ENCODE data around the gene KRT84.
"Not testable (repeated sequence)": the region's sequence is repeated elsewhere in the genome, so short reads cannot be mapped to it uniquely, and the experiment has no call there.

KRT84 gene

GRCh38 chr12:52347551-52348510, 37.6 kb downstream of the KRT84 start:
- Mint-ChIP-seq H3K27ac (no peak overlapping the region), H3K9me3 (no peaks in the 10 kb centered on the region), H3K4me1 (ENCODE audit: low read depth in 2 of 2) (peaks cover 18 to 22% of the 10 kb centered on the region in 2 donors), H3K27me3 (peaks cover 9 to 75% of the 10 kb centered on the region in 2 donors), H3K4me3 (no peak overlapping the region), H3K36me3 (ENCODE audit: insufficient read depth) (peaks cover 5% of the 10 kb centered on the region)
- DNase-seq (no peak), ATAC-seq (replicated peaks) (no peak)

- H3K36me3 Mint-ChIP-seq (ENCODE audit: insufficient read depth), result peaks cover 4% of the 10 kb centered on the region
- no peaks in the 10 kb centered on the region for H3K9me3 Mint-ChIP-seq
- H3K4me3 Mint-ChIP-seq, result no peak overlapping the region
- peaks cover 9 to 80% of the 10 kb centered on the region in 2 donors for H3K27me3 Mint-ChIP-seq
- no peak for DNase-seq
- no peak overlapping the region for H3K27ac Mint-ChIP-seq
- no peak for ATAC-seq (replicated peaks)
- H3K4me1 Mint-ChIP-seq (ENCODE audit: low read depth in 2 of 2), result peaks cover 11 to 15% of the 10 kb centered on the region in 2 donors
Measured at GRCh38 chr12:52347016-52347415, 38.4 kb downstream of the KRT84 start.

GRCh38 chr12:52346593-52346992, 38.9 kb downstream of the KRT84 start:
- Mint-ChIP-seq H3K27me3 (peaks cover 9 to 84% of the 10 kb centered on the region in 2 donors), H3K4me1 (ENCODE audit: low read depth in 2 of 2) (peaks cover 7 to 11% of the 10 kb centered on the region in 2 donors), H3K9me3 (no peaks in the 10 kb centered on the region), H3K36me3 (ENCODE audit: insufficient read depth) (peaks cover 2% of the 10 kb centered on the region), H3K4me3 (no peak overlapping the region), H3K27ac (no peak overlapping the region)
- DNase-seq, result no peak
- no peak for ATAC-seq (replicated peaks)

GRCh38 chr12:52345041-52345440, 40.4 kb downstream of the KRT84 start:
- not testable (repeated sequence) for H3K36me3 Mint-ChIP-seq (ENCODE audit: insufficient read depth); H3K4me1 Mint-ChIP-seq (ENCODE audit: low read depth in 2 of 2); H3K27ac Mint-ChIP-seq; H3K9me3 Mint-ChIP-seq; H3K4me3 Mint-ChIP-seq; DNase-seq; ATAC-seq (replicated peaks)
- peaks cover 4 to 90% of the 10 kb centered on the region in 2 donors for H3K27me3 Mint-ChIP-seq

GRCh38 chr12:52344111-52344510, 41.3 kb downstream of the KRT84 start:
- DNase-seq, result no peak
- ATAC-seq (replicated peaks), result no peak
- Mint-ChIP-seq H3K9me3 (no peaks in the 10 kb centered on the region), H3K27ac (no peak overlapping the region), H3K36me3 (ENCODE audit: insufficient read depth) (no peaks in the 10 kb centered on the region), H3K4me1 (ENCODE audit: low read depth in 2 of 2) (peaks cover 0 to 2% of the 10 kb centered on the region in 2 donors), H3K4me3 (no peak overlapping the region), H3K27me3 (peaks cover 4 to 93% of the 10 kb centered on the region in 2 donors)

- no peak overlapping the region for H3K4me3 Mint-ChIP-seq
- H3K27ac Mint-ChIP-seq, result no peak overlapping the region
- DNase-seq, result no peak
- ATAC-seq (replicated peaks), result no peak
- no peaks in the 10 kb centered on the region for H3K4me1 Mint-ChIP-seq (ENCODE audit: low read depth in 2 of 2)
- peaks cover 9 to 96% of the 10 kb centered on the region in 2 donors for H3K27me3 Mint-ChIP-seq
- no peaks in the 10 kb centered on the region for H3K36me3 Mint-ChIP-seq (ENCODE audit: insufficient read depth)
- H3K9me3 Mint-ChIP-seq, result no peaks in the 10 kb centered on the region
Measured at GRCh38 chr12:52343550-52343949, 41.9 kb downstream of the KRT84 start.

GRCh38 chr12:52342781-52343490, 42.5 kb downstream of the KRT84 start:
- no peaks in the 10 kb centered on the region for H3K9me3 Mint-ChIP-seq
- DNase-seq, result no peak
- peaks cover 9 to 96% of the 10 kb centered on the region in 2 donors for H3K27me3 Mint-ChIP-seq
- no peaks in the 10 kb centered on the region for H3K4me1 Mint-ChIP-seq (ENCODE audit: low read depth in 2 of 2)
- H3K4me3 Mint-ChIP-seq, result no peak overlapping the region
- no peaks in the 10 kb centered on the region for H3K36me3 Mint-ChIP-seq (ENCODE audit: insufficient read depth)
- ATAC-seq (replicated peaks), result no peak
- H3K27ac Mint-ChIP-seq, result no peak overlapping the region

- Mint-ChIP-seq H3K36me3 (ENCODE audit: insufficient read depth) (no peaks in the 10 kb centered on the region), H3K27me3 (peaks cover 7 to 79% of the 10 kb centered on the region in 2 donors), H3K4me1 (ENCODE audit: low read depth in 2 of 2) (no peaks in the 10 kb centered on the region), H3K27ac (no peak overlapping the region), H3K4me3 (no peak overlapping the region), H3K9me3 (no peaks in the 10 kb centered on the region)
- ATAC-seq (replicated peaks), result no peak
- no peak for DNase-seq
Measured at GRCh38 chr12:52341066-52341580, 44.3 kb downstream of the KRT84 start.

- Mint-ChIP-seq H3K4me1 (ENCODE audit: low read depth in 2 of 2) (no peaks in the 10 kb centered on the region), H3K36me3 (ENCODE audit: insufficient read depth) (no peaks in the 10 kb centered on the region), H3K9me3 (no peaks in the 10 kb centered on the region), H3K27ac (no peak overlapping the region), H3K27me3 (peaks cover 14 to 75% of the 10 kb centered on the region in 2 donors), H3K4me3 (no peak overlapping the region)
- DNase-seq (no peak), ATAC-seq (replicated peaks) (no peak)
Measured at GRCh38 chr12:52338241-52338960, 47.1 kb downstream of the KRT84 start.

- H3K27me3 Mint-ChIP-seq, result peaks cover 14 to 69% of the 10 kb centered on the region in 2 donors
Measured at GRCh38 chr12:52337054-52337453, 48.4 kb downstream of the KRT84 start.

GRCh38 chr12:52336641-52337040, 48.8 kb downstream of the KRT84 start:
- Mint-ChIP-seq H3K27me3 (peaks cover 18 to 69% of the 10 kb centered on the region in 2 donors), H3K4me3 (no peak overlapping the region), H3K36me3 (ENCODE audit: insufficient read depth) (no peaks in the 10 kb centered on the region), H3K9me3 (no peaks in the 10 kb centered on the region), H3K4me1 (ENCODE audit: low read depth in 2 of 2) (no peaks in the 10 kb centered on the region), H3K27ac (no peak overlapping the region)
- no peak for DNase-seq
- no peak for ATAC-seq (replicated peaks)

More at GRCh38 chr12:52337054-52337453, 48.4 kb downstream of the KRT84 start:
- Mint-ChIP-seq H3K9me3 (no peaks in the 10 kb centered on the region), H3K36me3 (ENCODE audit: insufficient read depth) (no peaks in the 10 kb centered on the region), H3K27ac (no peak overlapping the region), H3K4me1 (ENCODE audit: low read depth in 2 of 2) (no peaks in the 10 kb centered on the region), H3K4me3 (no peak overlapping the region)
- DNase-seq (no peak), ATAC-seq (replicated peaks) (no peak)

- no peaks in the 10 kb centered on the region for H3K9me3 Mint-ChIP-seq
- DNase-seq, result no peak
- H3K4me3 Mint-ChIP-seq, result no peak overlapping the region
- H3K27me3 Mint-ChIP-seq, result peaks cover 21 to 64% of the 10 kb centered on the region in 2 donors
- H3K36me3 Mint-ChIP-seq (ENCODE audit: insufficient read depth), result no peaks in the 10 kb centered on the region
- ATAC-seq (replicated peaks), result no peak
- no peaks in the 10 kb centered on the region for H3K4me1 Mint-ChIP-seq (ENCODE audit: low read depth in 2 of 2)
- H3K27ac Mint-ChIP-seq, result no peak overlapping the region
Measured at GRCh38 chr12:52335598-52336262, 49.7 kb downstream of the KRT84 start.

GRCh38 chr12:52334185-52334584, 51.3 kb downstream of the KRT84 start:
- ATAC-seq (replicated peaks), result no peak
- Mint-ChIP-seq H3K27ac (no peak overlapping the region), H3K4me3 (no peak overlapping the region), H3K9me3 (no peaks in the 10 kb centered on the region), H3K4me1 (ENCODE audit: low read depth in 2 of 2) (no peaks in the 10 kb centered on the region), H3K27me3 (peaks cover 21 to 54% of the 10 kb centered on the region in 2 donors), H3K36me3 (ENCODE audit: insufficient read depth) (peaks cover 2% of the 10 kb centered on the region)
- no peak for DNase-seq
